Stimulated activated naive CD8-positive, alpha-beta T cell treated with anti-CD3 and anti-CD28 coated beads, Interleukin-15, amount 100 ng/mL, for 72 hours (primary cell): ENCODE data around the gene ZNF24.

Source experiments
- ATAC-seq: fragments of 150-1000 bp; cut with Tn5 transposase; 2 replicates; pipeline ENCODE4 v1.10.0; 2021; ENCODE audit warnings: mild to moderate bottlenecking, moderate library complexity
- DNase-seq, 2 donors: peaks; one replicate each; pipeline ENCODE4 v3.0.0; 2021 to 2022
- H3K27ac Mint-ChIP-seq, 2 donors: one replicate each; pipeline ENCODE4 v1.8.0; 2022; ENCODE audit warnings: mild to moderate bottlenecking in 2 of 2, mixed read lengths in 2 of 2, moderate library complexity in 2 of 2
- H3K27me3 Mint-ChIP-seq: one replicate; pipeline ENCODE4 v1.8.0; 2022; ENCODE audit warnings: mixed read lengths
- H3K4me1 Mint-ChIP-seq: one replicate; pipeline ENCODE4 v1.8.0; 2022; ENCODE audit warnings: mild to moderate bottlenecking, mixed read lengths
- H3K4me3 Mint-ChIP-seq, 2 donors: one replicate each; pipeline ENCODE4 v1.8.0; 2022; ENCODE audit warnings: mild to moderate bottlenecking in 2 of 2, mixed read lengths in 2 of 2, moderate library complexity in 1 of 2
- H3K9me3 Mint-ChIP-seq, 2 donors: one replicate each; pipeline ENCODE4 v1.8.0; 2022; ENCODE audit warnings: mixed read lengths in 2 of 2

The ZNF24 gene

DNA sequence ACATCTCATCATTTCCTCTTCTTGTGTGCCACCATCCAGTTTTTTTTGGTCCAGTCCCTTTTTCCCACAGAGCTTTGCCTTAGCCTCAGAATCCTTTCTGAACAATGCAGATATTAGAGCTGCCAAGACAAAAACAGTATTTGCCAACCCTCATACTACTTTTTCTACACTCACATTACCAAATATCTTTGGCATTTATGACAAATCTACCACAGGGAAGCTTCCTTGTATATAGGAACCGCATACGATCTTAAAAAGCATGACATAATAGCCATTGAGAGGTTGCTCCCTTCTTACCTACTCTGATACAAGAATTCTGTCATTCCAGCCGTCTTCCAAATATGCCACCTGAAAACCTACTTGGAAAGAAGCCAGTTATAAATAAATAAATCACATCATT is 9.4 kb downstream of the ZNF24 start:
- peaks cover 21% of the 10 kb centered on the region for H3K4me1 Mint-ChIP-seq
- DNase-seq, result no peak
- H3K27me3 Mint-ChIP-seq, result no peaks in the 10 kb centered on the region
- no peak overlapping the region for H3K4me3 Mint-ChIP-seq
- H3K9me3 Mint-ChIP-seq, result no peaks in the 10 kb centered on the region
- ATAC-seq, result no peak
- no peak overlapping the region for H3K27ac Mint-ChIP-seq

- no peak overlapping the region for H3K27ac Mint-ChIP-seq
- H3K4me1 Mint-ChIP-seq, result peaks cover 15% of the 10 kb centered on the region
- no peaks in the 10 kb centered on the region for H3K9me3 Mint-ChIP-seq
Measured at GRCh38 chr18:35334212-35334611, 10.0 kb downstream of the ZNF24 start.

DNA sequence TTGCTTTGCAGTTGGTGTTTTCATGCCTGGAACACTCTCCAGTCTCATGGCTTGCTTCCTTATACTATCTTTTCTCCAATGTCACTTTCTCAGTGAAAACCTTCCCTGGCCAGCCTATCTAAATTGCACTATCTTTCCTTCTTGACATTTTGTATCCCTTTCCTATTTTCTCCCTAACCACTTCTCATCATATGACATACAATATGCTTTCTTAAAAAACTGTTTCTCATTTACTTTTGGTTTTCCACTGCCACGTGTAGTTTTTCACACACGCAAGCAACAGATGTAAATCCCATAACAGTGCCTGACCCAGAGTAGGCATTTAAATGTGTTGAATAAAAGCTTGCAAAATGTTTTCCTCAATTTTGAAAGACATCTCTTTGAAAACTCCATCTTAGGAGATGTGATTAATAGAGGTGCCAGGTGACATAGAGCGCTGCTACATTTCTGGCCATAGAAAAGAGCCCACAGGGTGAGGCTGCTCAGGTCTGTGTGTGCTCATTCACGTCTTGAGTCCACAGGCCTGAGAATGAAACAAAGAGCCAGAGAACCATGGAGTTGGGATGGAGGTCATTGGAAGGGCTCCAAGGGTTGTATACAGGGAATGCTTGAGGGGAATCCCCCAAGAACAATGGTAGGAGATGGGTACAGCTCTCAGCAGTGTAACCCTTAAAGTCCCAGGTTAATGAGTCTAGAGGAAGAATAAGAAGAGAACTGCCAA is 12.7 kb downstream of the ZNF24 start:
- Mint-ChIP-seq H3K4me3 (no peak overlapping the region), H3K9me3 (peaks cover 0 to 8% of the 10 kb centered on the region in 2 donors), H3K27me3 (no peaks in the 10 kb centered on the region), H3K4me1 (peaks cover 6% of the 10 kb centered on the region), H3K27ac (no peak overlapping the region)
- DNase-seq, result no peak
- ATAC-seq, result no peak

More at GRCh38 chr18:35334212-35334611, 10.0 kb downstream of the ZNF24 start:
- H3K4me3 Mint-ChIP-seq, result no peak overlapping the region
- no peaks in the 10 kb centered on the region for H3K27me3 Mint-ChIP-seq
- DNase-seq, result no peak
- ATAC-seq, result no peak

DNA sequence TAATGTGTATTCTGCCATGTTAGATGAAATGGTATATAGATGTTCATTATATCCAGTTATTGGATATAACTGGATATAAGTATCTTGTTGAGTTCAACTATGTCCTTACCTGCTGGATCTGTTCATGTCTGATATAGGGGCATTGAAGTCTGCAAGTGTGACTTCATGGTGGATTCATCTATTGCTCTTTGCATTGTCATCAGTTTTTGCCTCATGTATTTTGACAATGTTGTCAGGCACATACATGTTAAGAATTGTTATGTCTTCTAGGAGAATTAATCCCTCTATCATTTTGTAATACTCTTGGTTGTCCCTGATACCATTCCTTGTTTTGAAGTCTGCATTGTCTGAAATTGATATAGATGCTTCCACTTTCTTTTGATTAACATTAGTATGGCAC is 15.4 kb downstream of the ZNF24 start:
- Mint-ChIP-seq H3K27ac (no peak overlapping the region), H3K27me3 (no peaks in the 10 kb centered on the region)

GRCh38 chr18:35326695-35327387 is 17.4 kb downstream of the ZNF24 start:
- ATAC-seq (peak; percentile 62), DNase-seq (no peak)
- H3K27ac Mint-ChIP-seq, result no peak overlapping the region
- no peaks in the 10 kb centered on the region for H3K4me1 Mint-ChIP-seq
- H3K4me3 Mint-ChIP-seq, result no peak overlapping the region
- H3K9me3 Mint-ChIP-seq, result peaks cover 0 to 8% of the 10 kb centered on the region in 2 donors
- H3K27me3 Mint-ChIP-seq, result no peaks in the 10 kb centered on the region

More for the DNA sequence above, 15.4 kb downstream of the ZNF24 start:
- DNase-seq (no peak), ATAC-seq (no peak)
- Mint-ChIP-seq H3K4me1 (no peaks in the 10 kb centered on the region), H3K4me3 (no peak overlapping the region), H3K9me3 (peaks cover 0 to 8% of the 10 kb centered on the region in 2 donors)

- peaks cover 0 to 8% of the 10 kb centered on the region in 2 donors for H3K9me3 Mint-ChIP-seq
- no peaks in the 10 kb centered on the region for H3K4me1 Mint-ChIP-seq
Measured at GRCh38 chr18:35324926-35325655, 19.1 kb downstream of the ZNF24 start.

DNA sequence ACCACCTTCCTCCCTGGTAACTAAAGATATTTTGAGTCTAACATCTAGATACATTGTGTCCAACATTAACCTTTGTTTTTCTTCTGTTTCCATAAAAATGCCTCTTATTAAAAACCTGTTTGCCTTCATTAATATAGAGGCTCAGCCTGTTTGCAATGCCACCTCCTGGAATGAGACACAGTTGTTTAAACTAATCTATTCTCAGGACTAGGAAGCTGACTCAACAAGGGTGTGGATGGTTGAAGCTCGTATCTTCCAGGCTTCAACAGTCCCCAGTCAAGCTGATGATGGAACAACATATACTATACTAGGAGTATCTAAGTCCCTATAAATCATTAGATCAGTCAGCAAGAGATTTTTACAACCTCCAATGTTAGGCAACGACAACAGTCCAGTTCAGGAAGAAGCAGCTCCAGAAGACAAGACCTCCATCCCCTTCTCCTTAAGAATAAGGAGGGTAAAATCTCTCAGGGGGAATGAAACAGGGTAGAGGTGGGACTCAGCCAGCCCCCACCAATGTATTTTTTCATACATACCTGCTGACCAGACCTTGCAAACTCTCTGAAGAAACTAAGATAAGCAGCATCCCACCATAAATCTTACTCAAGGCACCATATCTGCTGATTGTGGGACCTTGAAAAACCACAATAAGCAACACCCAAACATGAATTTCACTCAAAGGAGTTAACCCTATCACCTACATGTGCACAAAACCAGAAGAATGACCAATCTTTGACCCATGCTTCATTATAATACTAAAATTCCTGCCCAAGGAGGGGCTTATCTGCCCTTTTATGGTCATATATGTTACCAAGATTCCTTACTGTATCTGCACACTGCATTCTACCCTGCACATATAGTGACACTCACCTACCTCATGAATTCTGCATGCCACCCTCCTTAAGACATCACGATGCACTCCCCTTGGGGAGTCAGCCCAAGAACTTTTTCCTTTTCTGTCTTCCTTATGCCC is 21.4 kb downstream of the ZNF24 start:
- Mint-ChIP-seq H3K4me3 (no peak overlapping the region), H3K27me3 (no peaks in the 10 kb centered on the region), H3K27ac (no peak overlapping the region), H3K9me3 (peaks cover 0 to 4% of the 10 kb centered on the region in 2 donors), H3K4me1 (no peaks in the 10 kb centered on the region)
- DNase-seq (no peak), ATAC-seq (no peak)

More at GRCh38 chr18:35324926-35325655, 19.1 kb downstream of the ZNF24 start:
- Mint-ChIP-seq H3K4me3 (no peak overlapping the region), H3K27ac (no peak overlapping the region), H3K27me3 (no peaks in the 10 kb centered on the region)
- ATAC-seq (no peak), DNase-seq (no peak)

DNA sequence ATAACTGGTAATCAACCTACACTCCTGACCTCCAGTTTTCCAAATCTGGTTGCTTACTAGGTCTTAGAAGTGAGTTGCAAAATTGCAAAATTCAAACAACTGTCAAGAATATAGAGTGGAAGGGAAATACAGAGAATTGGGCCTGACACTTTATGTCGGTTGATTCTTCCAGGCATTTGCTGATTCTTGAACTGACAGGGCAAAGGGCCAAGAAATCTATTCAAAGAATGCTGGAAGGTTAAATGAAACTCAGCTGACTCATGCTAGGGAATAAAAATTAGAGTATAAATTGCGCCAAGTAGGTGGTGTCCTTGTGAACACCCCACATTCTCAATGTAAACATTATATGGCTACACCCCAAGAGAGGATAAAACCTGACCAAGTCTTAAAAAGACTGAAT is 32.7 kb downstream of the ZNF24 start:
- H3K4me3 Mint-ChIP-seq, result no peak overlapping the region
- no peaks in the 10 kb centered on the region for H3K4me1 Mint-ChIP-seq
- H3K27ac Mint-ChIP-seq, result no peak overlapping the region
- ATAC-seq (no peak), DNase-seq (no peak)
- peaks cover 44 to 60% of the 10 kb centered on the region in 2 donors for H3K9me3 Mint-ChIP-seq
- no peaks in the 10 kb centered on the region for H3K27me3 Mint-ChIP-seq

DNA sequence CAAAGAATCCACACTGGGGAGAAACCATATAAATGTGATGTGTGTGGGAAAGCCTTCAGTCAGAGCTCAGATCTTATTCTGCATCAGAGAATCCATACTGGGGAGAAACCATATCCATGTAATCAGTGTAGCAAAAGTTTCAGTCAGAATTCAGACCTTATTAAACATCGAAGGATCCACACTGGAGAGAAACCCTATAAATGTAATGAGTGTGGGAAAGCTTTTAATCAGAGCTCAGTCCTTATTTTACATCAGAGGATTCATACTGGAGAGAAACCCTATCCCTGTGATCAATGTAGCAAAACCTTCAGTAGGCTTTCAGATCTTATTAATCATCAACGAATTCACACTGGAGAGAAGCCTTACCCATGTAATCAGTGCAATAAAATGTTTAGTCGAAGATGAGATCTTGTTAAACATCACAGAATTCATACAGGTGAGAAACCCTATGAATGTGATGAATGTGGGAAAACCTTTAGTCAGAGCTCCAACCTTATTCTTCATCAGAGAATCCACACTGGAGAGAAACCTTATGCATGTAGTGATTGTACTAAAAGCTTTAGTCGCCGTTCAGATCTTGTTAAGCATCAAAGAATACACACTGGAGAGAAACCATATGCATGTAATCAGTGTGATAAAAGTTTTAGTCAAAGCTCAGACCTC is 37.5 kb downstream of the ZNF24 start:
- ATAC-seq, result no peak
- Mint-ChIP-seq H3K27ac (no peak overlapping the region), H3K27me3 (no peaks in the 10 kb centered on the region), H3K4me1 (no peaks in the 10 kb centered on the region), H3K4me3 (no peak overlapping the region), H3K9me3 (peaks cover 47 to 66% of the 10 kb centered on the region in 2 donors)
- no peak for DNase-seq

DNA sequence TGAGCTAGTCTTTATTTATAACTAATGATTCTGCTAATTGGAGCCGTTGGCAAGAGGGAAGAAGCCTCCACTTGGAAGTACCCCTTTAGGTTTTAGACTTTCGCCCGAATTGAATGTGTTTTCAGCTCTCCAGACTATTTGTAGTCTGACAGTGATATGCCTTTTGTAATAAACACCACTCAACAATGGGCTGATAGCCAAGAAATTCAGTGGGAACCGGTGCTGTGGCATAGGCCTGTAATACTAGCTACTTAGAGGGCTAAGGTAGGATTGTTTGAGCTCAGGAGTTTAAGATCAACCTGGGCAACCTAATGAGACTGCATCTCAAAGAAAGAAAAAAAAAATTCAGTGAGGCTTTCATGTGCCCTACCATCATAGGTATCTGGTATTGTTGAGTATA is 40.6 kb downstream of the ZNF24 start:
- H3K9me3 Mint-ChIP-seq, result peaks cover 39 to 54% of the 10 kb centered on the region in 2 donors

GRCh38 chr18:35296060-35296459 is 48.2 kb downstream of the ZNF24 start:
- no peak overlapping the region for H3K27ac Mint-ChIP-seq
- ATAC-seq, result no peak

More for the DNA sequence above, 40.6 kb downstream of the ZNF24 start:
- Mint-ChIP-seq H3K4me3 (no peak overlapping the region), H3K27me3 (no peaks in the 10 kb centered on the region), H3K27ac (no peak overlapping the region), H3K4me1 (no peaks in the 10 kb centered on the region)
- DNase-seq, result no peak
- ATAC-seq, result no peak

DNA sequence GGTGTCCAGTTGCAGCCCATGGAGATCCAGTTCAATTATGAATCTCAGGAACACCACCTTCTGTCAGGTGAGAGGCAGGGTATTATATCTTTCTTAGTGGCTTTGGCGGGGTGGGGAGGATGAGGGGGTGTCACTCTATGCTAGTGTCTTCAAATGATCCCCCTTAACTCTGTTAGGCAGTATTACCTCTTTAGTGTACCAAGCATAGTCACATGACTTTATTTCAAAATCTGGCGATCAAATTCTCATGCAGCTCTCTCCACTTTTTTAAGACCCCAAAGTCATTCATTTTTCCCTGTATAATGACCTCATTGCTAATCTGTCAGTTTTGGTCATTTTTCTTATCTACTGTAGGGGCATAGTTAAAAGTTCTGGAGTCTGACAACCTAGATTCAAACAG is 53.1 kb downstream of the ZNF24 start:
- no peak for ATAC-seq
- Mint-ChIP-seq H3K9me3 (peaks cover 7 to 8% of the 10 kb centered on the region in 2 donors), H3K4me1 (peaks cover 61% of the 10 kb centered on the region), H3K27me3 (no peaks in the 10 kb centered on the region), H3K4me3 (peak overlapping the region; percentile 90 to 96), H3K27ac (peak overlapping the region in 1 of 2 donors; percentile 65)
- no peak for DNase-seq

More at GRCh38 chr18:35296060-35296459, 48.2 kb downstream of the ZNF24 start:
- Mint-ChIP-seq H3K4me3 (no peak overlapping the region), H3K27me3 (no peaks in the 10 kb centered on the region), H3K4me1 (peaks cover 34% of the 10 kb centered on the region), H3K9me3 (peaks cover 23 to 25% of the 10 kb centered on the region in 2 donors)
- no peak for DNase-seq

DNA sequence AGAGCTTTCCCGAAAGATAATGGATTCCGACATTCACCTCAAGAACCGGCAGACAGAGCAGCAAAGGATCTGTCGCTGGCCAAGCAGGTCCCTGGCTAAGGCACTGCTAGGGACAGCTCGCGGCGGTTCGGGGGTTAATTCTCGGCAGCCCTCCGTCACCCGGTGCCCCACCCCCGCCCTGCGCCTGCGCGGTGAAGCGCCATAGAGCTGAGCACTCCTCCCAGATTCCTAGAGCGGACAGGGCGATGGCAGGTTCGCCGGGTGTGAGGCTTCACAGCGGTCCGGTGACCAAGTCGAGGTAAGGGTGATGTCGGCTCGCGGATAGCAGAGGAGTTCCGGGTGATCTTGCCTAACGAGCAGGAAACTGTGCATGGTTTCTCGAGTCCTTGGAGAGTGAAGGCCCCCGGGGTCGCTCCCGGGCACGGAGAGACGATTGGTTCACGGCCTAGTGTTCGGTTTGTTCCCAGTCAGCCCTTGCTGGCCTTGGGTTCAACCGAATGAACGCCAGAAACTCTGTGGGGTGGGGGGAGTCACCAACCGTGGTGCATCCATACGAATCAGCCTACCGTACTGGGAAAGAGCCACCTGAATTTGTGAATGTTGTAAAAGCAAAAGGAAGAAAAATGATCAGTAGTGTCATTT is 54.0 kb downstream of the ZNF24 start, which contains the start of gene ZSCAN30:
Gene ZSCAN30 (minus strand): TSS at position 136 of the 642 bp plus-strand sequence. CDS start 25,877 bp downstream, outside the sequence.
- H3K27me3 Mint-ChIP-seq, result no peaks in the 10 kb centered on the region
- ATAC-seq (peak; percentile 96), DNase-seq (peak; percentile 94 to 95)
- peak within 1 kb of the TSS; percentile 90 to 96 for H3K4me3 Mint-ChIP-seq
- peaks cover 60% of the 10 kb centered on the region for H3K4me1 Mint-ChIP-seq
- H3K27ac Mint-ChIP-seq, result peak within 1 kb of the TSS; percentile 98
- H3K9me3 Mint-ChIP-seq, result peaks cover 9 to 11% of the 10 kb centered on the region in 2 donors

DNA sequence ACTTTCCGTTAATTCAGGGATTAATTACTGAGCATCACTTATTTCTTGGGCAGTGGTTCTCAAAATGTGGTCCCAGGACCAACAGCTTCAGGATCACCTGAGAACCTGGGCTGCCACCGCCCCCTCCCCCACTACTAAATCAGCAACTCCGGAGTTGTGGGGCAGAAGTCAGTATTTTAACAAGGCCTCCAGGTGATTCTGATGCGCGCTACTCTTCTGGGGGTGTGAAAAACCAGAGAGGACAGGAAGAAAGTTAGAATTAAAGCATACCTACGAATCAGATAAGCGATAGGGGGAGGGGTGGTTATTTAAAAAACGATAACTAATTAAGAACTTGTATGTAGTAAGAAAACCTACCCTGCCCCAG is 54.5 kb downstream of the ZNF24 start:
- ATAC-seq, result peak; percentile 60
- H3K9me3 Mint-ChIP-seq, result peaks cover 5 to 11% of the 10 kb centered on the region in 2 donors
- no peak for DNase-seq
- peak overlapping the region; percentile 98 for H3K27ac Mint-ChIP-seq
- H3K4me1 Mint-ChIP-seq, result peaks cover 55% of the 10 kb centered on the region
- H3K27me3 Mint-ChIP-seq, result no peaks in the 10 kb centered on the region
- H3K4me3 Mint-ChIP-seq, result peak overlapping the region; percentile 90 to 96
